ENCODE measurements around the gene PJA2. TPM values are rescaled to one million over a fixed set of nuclear protein-coding genes. Genes with fewer than 3 reads are reported as not detected.

The PJA2 gene
- total RNA-seq, 3 donors from 2014 or later = 103 to 136 (median 117) TPM

DNA sequence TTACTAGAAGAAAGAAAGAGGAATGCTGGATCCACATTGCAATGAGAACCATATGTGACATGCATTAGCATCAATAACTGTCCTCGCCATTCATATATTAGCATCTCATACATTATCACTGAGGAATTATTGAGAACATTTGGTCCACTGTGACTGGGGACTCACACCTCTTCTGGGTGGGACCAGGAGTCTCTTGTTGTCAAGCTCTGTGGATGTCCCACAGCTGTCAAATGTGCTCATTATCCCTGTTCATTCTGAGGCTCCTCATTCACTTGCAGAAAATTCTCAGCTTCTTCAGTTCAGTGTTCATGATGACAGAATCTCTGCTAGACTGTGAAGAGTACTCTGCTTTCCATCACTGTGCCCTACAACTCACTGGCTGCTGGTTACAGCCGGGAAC lies 109.4 kb downstream of the PJA2 start:
- Histone ChIP-seq H3K4me3 (no peak overlapping the region), H3K27ac (no peak overlapping the region), H3K27me3 (no peaks in the 10 kb centered on the region), H3K36me3 (no peaks in the 10 kb centered on the region), H3K9me3 (no peaks in the 10 kb centered on the region), H3K4me1 (no peaks in the 10 kb centered on the region)
- intact Hi-C loops (cut with DNase I; ENCODE audit: low total_unique reads) = no loop called here
- no peak for DNase-seq (ENCODE audit: low spot score in 2 of 2)
- TF ChIP-seq POLR2A (IDR thresholded peaks at IDR 0.05) (no peak), POLR2AphosphoS5 (IDR thresholded peaks at IDR 0.05) (no peak)
- TF ChIP-seq, protein P1, sequence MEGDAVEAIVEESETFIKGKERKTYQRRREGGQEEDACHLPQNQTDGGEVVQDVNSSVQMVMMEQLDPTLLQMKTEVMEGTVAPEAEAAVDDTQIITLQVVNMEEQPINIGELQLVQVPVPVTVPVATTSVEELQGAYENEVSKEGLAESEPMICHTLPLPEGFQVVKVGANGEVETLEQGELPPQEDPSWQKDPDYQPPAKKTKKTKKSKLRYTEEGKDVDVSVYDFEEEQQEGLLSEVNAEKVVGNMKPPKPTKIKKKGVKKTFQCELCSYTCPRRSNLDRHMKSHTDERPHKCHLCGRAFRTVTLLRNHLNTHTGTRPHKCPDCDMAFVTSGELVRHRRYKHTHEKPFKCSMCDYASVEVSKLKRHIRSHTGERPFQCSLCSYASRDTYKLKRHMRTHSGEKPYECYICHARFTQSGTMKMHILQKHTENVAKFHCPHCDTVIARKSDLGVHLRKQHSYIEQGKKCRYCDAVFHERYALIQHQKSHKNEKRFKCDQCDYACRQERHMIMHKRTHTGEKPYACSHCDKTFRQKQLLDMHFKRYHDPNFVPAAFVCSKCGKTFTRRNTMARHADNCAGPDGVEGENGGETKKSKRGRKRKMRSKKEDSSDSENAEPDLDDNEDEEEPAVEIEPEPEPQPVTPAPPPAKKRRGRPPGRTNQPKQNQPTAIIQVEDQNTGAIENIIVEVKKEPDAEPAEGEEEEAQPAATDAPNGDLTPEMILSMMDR (IDR thresholded peaks at IDR 0.05) = no peak

DNA sequence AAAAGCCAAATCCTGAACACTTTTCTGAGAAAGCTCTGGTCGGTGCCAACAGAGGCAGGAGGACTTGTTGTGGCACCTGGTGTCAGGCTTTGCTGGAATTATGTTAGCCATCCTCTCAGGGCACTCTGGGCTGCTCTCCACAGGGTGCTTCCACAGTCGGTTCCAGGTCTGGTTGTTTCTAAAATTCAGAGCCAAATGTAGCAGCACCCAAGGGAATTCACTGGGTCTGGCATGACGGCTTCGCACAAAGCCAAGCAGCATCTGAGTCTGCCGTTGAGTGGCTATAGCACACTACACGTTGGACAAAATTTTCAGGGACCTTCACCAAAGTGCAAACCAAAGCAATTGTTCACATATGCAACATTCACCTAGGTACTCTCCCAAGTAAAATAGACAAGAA lies 110.2 kb downstream of the PJA2 start:
- H3K4me3 ChIP-seq = no peak overlapping the region
- H3K27ac ChIP-seq = no peak overlapping the region
- H3K27me3 ChIP-seq = no peaks in the 10 kb centered on the region
- peaks cover 0 to 4% of the 10 kb centered on the region in 2 donors for H3K9me3 ChIP-seq
- no peak for TF ChIP-seq POLR2A (IDR thresholded peaks at IDR 0.05)
- TF ChIP-seq, protein P1 (IDR thresholded peaks at IDR 0.05) = no peak
- no peak for TF ChIP-seq POLR2AphosphoS5 (IDR thresholded peaks at IDR 0.05)
- DNase-seq (ENCODE audit: low spot score in 2 of 2) = no peak
- H3K36me3 ChIP-seq = no peaks in the 10 kb centered on the region
- intact Hi-C loops (cut with DNase I; ENCODE audit: low total_unique reads) = no loop called here
- H3K4me1 ChIP-seq = no peaks in the 10 kb centered on the region

DNA sequence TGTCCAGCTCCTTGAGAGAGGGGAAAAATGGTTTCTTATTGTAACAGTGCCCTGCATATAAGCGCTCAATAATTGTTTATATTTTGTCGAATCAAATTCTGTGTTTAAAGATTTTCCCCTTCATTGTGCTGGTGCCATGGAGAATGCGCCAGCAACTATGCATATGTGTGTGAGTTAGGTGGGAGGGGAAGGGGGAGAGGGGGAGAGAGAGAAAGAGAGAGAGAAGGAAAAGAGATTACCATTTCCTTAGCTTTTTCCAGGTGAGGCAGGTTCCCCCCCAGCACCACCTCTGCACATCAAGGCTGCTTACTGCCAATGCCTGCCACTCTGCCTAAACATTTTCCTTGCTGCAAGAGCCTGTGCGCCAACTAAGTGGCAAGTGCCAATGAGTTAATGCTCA lies 111.0 kb downstream of the PJA2 start:
- intact Hi-C loops (cut with DNase I; ENCODE audit: low total_unique reads) = no loop called here
- Histone ChIP-seq H3K27ac (no peak overlapping the region), H3K4me1 (no peaks in the 10 kb centered on the region), H3K4me3 (no peak overlapping the region), H3K27me3 (no peaks in the 10 kb centered on the region), H3K36me3 (no peaks in the 10 kb centered on the region), H3K9me3 (peaks cover 0 to 4% of the 10 kb centered on the region in 2 donors)
- no peak for TF ChIP-seq POLR2AphosphoS5 (IDR thresholded peaks at IDR 0.05)
- TF ChIP-seq, protein P1 (IDR thresholded peaks at IDR 0.05) = no peak
- no peak for TF ChIP-seq POLR2A (IDR thresholded peaks at IDR 0.05)
- DNase-seq (ENCODE audit: low spot score in 2 of 2) = no peak

DNA sequence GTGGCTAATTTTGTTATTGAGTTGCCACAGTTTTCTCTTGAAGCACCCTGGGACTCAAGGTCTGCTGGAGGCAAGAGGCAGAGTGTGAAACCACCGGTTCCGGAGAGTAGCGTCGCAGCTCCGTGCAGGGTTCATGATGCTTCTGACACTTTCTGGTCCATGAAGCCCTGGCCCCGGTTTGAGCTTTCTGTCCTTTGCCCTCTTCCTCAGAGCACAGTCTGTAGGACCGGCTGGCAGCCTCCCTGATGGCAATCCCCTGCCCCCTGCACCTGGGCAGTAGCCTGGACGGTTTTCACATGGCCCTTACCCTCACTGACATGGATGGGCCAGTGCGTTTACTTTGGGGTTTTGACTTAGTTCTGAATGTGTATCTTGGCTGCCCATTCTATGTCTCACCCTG lies 111.9 kb downstream of the PJA2 start:
- DNase-seq (ENCODE audit: low spot score in 2 of 2) = no peak
- TF ChIP-seq POLR2A (IDR thresholded peaks at IDR 0.05) = no peak
- no peak for TF ChIP-seq POLR2AphosphoS5 (IDR thresholded peaks at IDR 0.05)
- TF ChIP-seq, protein P1 (IDR thresholded peaks at IDR 0.05) = no peak
- no peak overlapping the region for H3K4me3 ChIP-seq
- H3K36me3 ChIP-seq = no peaks in the 10 kb centered on the region
- H3K9me3 ChIP-seq = peaks cover 0 to 4% of the 10 kb centered on the region in 2 donors
- intact Hi-C loops (cut with DNase I; ENCODE audit: low total_unique reads) = no loop called here
- no peaks in the 10 kb centered on the region for H3K4me1 ChIP-seq
- no peak overlapping the region for H3K27ac ChIP-seq
- no peaks in the 10 kb centered on the region for H3K27me3 ChIP-seq

DNA sequence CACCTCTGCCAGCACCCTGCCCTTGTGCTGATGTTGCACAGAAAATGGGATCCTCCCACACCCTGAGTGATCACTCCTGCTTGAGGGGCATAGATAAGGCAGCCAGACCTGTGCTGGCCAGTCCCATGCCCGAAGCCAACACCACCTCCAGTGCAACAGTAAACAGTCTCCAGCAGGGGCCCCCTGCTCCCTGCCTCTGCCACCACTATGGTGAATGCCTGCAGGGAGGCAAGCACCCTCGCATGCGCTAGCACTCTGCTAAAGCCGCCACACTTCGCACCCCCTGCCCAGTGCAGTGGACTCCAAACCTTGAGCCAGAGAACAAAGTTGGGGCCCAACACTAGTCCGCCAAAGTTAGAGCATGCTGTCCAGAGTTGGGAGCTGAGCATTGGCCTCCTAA lies 118.7 kb downstream of the PJA2 start:
- H3K4me1 ChIP-seq = no peaks in the 10 kb centered on the region
- TF ChIP-seq POLR2A (IDR thresholded peaks at IDR 0.05) (no peak), POLR2AphosphoS5 (IDR thresholded peaks at IDR 0.05) (no peak)
- TF ChIP-seq, protein P1 (IDR thresholded peaks at IDR 0.05) = no peak
- no peak overlapping the region for H3K27ac ChIP-seq
- H3K9me3 ChIP-seq = peaks cover 7 to 22% of the 10 kb centered on the region in 2 donors
- intact Hi-C loops (cut with DNase I; ENCODE audit: low total_unique reads) = no loop called here
- H3K36me3 ChIP-seq = no peaks in the 10 kb centered on the region
- no peak for DNase-seq (ENCODE audit: low spot score in 2 of 2)
- H3K27me3 ChIP-seq = no peaks in the 10 kb centered on the region
- H3K4me3 ChIP-seq = no peak overlapping the region

Data from breast epithelium (tissue), 4 donors.